ENCODE data around the gene BRD2.

Gene BRD2

DNA sequence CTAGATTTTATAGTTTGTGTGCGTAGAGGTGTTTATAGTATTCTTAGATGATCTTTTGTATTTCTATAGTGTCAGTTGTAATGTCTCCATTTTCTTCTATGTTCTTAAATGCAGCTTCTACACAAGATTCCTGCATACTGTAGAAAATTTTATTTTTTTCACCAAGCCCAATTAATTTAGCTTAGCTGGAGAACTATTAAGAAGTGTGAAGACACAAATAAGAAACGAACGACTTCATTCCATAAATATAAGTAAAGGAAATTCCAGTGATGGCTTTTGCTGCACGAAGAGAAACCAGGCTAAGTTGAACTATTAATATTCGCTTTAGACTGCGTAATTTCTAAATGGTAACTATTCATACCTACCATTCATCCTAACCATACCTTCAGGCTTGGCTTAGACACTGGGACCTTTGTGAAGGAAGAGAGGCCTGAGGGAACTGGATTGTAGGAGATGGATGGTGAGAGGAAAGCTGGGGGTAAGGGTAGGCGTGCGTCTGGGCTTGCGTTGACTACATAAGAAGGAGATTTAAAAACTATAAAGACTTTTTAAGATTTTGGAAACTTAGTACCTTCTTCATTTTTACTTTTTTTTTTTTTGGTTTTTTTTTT is 25.1 kb downstream of the BRD2 start:
- no peak for DNase-seq (ENCODE audit: low read depth, low spot score)

DNA sequence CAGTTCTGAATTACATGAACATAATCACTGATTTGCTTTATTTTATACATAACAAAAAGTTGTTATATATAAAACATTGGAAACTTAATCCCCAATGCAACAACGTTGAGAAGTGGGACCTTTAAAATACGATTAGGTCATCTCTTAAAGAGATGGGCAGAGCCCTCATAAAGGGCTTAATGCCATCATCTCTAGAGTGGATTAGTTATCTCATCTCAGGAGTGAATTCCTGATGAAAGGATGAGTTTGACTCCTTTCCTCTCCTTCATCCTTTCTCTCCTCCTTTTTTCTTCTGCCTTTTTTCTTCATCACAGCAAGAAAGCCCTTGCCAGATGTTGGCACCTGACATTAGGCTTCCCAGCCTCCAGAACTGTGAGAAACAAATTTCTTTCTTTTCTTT is 27.1 kb downstream of the BRD2 start:
- no peak for DNase-seq (ENCODE audit: low read depth, low spot score)

DNA sequence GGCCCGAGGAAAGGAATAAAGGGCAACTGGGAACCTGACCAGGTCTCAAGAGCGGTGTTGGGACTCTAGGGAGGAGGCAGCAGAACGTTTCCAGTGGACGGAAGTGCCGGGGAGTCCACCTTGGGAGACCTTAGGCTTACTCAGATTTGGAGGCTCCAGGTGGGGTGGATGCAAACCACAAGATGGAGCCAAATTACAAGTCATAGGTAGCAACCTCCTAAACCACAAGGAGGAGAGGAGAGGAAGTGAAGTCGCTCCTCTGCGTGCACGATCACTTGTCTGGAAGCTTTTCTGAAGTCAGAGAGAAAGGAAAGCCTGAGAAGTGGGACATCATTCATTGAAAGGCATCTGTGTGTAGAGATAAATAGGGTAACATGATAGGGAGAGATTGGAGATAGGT is 31.7 kb downstream of the BRD2 start:
- DNase-seq (ENCODE audit: low read depth, low spot score), result no peak

DNA sequence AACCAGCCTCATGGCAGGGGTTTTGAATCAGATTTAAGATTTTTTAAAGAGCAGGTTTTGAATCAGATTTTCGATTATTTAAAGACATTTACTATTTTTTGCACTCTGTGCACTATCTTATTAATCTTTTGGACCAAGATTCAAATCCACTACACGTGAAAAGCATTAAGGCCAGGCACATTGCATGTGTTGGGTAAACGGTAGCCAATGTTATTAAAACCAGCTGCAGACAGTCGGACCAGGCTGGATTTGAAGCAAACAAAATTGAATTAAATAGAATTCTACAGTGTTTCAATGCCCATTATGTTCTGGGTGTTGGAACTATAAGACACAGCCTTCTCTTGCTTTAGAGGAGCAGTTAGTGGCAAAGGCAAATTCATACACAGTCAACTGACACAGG is 33.3 kb downstream of the BRD2 start:
- no peak for DNase-seq (ENCODE audit: low read depth, low spot score)

DNA sequence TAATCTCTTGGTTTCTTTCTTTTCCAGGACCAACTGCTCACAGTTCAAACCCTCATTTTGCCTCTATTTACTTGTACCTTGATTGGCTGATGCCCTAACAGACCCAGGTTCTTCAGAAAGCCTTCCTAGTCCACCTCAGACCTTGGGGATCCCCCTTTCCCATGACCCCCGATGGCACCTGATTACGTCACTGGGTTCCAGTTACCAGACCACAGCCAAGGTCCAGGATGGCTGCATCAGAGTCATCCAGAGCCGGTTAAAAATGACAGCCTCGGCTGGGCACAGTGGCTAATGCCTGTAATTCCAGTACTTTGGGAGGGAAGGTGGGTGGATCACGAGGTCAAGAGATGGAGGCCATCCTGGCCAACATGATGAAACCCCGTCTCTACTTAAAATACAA is 36.5 kb downstream of the BRD2 start:
- no peak for DNase-seq (ENCODE audit: low read depth, low spot score)

DNA sequence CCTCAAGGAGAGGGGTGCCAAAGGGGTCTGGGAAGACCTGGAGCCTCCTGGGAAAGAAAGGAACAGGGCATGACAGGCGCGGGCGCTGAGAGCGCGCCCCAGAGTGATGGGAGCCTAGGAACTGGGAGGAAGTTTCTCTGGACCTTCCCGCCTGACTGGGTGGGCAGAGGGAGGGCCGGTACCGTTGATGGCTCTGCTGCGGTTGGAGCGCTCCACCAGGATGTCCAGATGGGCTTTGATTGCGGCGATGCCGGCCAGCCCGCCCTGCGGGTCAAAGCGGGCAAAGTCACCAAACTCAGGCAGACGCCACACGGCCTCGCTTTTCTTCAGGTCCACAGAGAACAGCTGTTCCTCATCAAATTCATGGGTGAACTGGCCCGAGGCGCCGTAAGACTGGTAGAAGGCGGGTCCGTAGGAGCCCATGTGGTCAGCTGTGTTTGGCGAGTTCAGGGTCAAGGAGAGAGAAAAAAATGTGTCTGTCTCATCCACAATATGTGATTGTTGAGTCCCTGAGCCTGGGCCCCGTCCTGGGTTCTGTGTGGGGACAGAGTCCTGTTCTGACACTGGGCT is 39.5 kb downstream of the BRD2 start:
- DNase-seq (ENCODE audit: low read depth, low spot score), result no peak

DNA sequence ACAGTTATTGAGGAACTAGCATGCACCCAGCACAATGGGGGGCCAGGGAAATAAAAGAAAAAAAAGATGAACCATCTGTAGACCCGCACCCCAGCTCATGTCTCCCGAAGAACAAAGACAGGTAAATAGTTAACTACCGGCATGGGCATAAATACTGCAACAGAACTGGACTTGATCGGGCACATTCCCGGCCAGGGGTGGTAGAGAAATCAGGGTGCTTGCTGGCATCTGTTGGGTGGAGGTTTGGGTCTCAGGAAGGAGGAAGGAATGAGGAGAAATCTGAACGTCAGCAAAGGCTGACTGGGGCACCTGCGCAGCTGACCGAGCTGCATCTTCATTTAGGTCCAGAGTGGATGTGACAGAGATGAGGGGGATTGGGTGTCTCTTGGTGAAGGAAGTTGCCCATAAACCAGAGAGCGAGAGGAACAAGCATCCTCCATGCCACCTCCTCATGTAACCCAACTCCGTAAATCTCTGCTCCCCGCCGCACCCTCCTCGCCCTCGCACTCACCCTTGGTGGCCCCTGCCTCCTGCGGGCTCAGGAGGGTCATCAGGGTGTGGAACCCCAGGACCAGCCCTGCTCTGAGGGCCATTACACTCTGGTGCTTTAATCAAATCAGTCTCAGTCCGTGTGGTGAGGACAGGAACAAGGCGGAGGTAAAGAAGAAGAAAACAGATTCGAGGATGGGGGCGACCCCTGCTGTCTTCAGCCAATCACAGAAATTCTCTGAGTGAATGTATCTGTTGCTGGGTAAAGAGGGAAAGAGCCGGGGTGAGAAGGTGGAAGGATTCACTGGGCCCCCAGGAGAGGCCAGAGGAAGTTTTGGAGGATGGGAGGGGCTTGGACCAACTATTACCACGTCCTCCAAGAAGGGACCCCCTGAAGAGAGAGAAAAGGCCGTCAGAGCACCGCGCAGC is 40.8 kb downstream of the BRD2 start, which contains the start of gene HLA-DOA:
Gene HLA-DOA, minus strand, starts transcription at position 648 of the 918 bp plus-strand sequence.
- peak; percentile 67 for DNase-seq (ENCODE audit: low read depth, low spot score)

DNA sequence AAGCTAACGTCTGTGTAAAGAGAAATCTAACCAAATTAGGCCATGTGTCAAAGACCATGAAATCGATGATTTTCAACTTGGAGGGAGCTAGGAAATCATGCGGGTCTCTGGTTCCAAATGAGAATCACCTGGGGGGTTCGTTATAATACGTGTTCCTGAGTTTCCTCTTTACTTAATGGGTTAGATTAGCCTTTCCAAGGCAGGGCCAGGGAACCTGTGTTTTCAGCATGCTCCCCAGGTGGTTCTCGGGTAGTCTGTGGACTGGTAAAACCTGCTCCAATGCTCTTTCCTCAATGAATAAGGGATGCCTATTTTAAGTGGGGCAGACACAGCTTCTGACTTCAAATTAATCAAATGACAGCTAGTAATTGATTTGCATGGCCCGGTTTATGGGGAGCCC is 42.0 kb downstream of the BRD2 start:
- no peak for DNase-seq (ENCODE audit: low read depth, low spot score)

DNA sequence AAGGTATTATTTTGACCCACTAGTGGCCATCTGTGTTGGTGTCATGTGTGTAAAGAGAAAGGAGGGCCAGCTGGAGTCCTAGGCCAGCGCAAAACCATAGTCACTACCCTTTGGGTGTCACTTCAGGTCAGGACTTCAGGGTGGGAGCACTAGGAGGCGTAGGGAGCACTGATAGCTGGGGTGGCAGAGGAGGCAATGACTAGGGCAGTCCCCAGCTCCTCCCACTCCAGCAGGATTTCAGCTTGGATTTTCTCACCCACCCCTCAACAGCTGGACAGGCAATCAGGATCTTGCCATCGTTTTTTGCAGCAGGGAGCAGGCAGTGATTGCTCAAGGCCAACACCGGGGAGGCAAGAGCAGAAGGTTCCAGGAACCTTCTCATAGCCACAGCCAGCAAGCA is 45.2 kb downstream of the BRD2 start:
- DNase-seq (ENCODE audit: low read depth, low spot score), result no peak

DNA sequence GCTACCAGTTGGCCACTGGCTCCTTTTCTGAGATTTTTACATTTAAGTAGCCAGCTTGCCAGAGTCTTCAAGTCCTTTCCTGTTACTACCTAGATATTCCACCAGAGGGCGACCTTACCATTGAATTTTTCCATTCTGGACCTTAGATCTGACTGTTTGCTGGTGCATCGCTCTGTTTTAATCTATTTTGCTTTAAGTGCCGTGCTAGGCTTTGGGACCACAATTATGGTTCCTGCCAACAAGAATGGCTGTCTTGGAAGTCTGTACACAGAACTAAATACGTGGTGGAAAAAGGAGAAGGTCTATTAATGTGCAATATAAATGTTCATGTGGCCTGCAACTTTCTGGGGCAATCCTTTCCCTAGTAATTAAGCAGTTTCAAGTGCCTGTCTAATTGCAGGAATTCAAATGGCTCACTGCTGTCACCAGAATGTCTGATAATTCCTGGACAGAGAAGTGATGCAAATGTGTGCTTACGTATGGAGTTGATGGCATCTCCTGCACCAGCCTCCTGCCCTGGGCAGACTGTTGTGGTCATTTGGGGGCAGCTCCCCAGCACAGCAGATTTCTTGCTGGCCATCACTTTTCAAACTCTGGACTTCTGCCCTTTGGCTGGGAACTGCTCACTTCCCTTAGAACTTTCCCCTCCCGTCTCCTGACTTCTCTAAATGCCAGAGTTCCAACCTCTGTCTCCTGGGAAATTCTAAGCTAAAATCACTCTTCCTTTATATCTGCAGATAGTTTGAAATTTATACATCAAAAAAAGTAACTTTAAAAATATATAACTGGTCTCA is 46.6 kb downstream of the BRD2 start:
- peak; percentile 90 for DNase-seq (ENCODE audit: low read depth, low spot score)

DNA sequence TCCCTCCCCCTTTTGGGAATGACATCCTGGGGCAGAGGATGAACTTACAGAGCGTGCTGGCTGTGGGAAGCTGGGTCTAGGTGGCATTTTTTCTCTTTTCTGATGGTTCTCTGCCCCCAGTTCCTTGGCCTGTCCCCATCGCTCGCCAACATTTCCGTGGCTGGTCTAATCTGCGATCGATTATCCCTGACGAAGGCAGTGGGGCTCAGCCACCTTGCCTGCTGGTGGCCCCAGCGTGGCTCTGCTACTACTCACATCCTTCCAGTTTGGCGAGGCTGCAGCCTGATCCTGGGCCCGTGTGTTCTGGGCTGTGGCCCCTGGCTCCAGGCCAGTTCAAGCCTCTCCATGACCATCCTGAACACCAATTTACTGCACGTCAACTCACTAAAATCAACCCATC is 47.4 kb downstream of the BRD2 start:
- DNase-seq (ENCODE audit: low read depth, low spot score), result no peak

DNA sequence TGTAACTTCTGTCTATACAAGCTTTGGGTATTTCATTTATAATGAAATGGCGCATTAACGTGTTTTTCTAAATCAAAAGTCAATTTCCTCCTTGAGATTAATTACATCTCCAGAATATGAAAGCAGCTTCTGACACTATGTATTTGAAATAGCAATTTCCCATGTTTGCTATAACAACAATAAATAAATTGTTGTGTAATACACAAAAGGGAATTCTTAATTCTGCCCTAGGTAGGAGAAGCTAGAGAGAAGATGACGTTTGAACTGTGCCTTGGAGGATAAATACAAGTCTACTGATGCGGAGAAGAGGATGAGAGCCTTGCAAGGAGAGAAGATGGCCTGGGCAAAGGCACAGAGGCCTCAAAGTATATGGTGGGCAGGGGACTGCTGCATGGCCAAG is 48.6 kb downstream of the BRD2 start:
- DNase-seq (ENCODE audit: low read depth, low spot score), result no peak

DNA sequence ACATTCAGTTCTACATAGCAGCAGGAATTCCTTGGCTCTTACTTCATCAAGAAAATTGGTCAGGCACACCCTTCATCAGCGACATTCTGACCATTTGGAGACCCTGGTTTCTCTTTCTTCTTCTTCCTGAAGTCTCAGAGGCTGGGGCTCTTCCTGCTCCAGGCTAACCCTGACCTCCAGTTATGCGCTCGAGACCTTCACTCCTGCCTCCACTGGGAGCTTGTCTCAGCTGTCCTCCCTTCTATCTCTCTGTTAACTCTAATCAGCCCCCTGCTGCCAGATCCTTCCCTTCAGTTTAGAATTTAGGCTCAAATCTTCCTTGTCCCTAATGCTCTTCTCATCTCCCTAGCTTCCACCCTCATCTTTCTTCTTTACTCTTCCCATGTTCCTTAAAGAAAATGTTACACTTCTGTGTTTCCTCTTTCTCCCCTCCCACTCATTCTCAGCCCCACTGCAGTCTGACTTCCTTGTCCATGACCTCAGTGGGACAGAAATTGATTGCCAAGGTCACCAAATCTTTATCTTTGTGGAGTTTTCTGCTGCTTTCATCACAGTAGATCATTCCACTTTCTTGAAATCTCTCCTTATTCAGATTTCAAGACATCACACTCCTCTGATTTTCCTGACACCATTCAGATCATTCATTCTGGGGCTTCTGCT is 49.4 kb downstream of the BRD2 start:
- DNase-seq (ENCODE audit: low read depth, low spot score), result no peak

DNA sequence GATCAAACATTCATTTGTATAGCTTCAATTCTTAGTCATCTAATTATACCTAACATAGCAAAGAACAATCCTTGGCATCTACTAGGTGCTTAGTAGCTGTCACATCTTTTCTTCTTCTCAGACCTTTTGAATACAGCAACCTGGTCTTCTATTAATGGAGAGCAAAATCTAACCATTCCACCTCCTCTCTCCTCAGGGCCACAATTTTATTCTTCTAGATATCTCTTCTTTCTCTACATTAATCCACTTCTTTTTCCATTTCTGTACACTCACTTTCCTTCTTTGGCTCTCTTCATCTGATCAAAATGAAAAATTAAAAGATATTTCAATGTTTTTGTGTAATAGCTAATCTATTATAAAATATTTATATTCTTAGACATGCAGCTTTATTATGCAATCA is 50.0 kb downstream of the BRD2 start:
- DNase-seq (ENCODE audit: low read depth, low spot score), result no peak

DNA sequence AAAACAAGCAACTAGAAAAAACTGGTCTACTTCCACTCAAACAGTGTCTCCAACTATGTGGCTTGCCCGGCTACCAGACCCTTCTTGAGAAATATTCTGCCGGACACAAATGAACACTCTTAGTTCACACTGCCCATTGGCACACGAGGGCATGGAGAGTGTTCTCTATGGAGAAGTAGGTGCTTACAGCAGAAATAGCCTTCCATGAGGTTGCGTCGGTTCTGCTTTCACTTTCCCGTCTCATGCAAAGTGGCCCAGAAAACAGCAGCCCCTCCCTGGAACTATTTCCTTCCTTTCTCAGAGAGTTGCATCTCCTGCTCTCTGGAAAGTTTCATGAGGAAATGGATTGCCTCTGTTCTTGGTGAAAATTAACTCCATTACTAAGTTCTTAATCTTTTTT is 50.5 kb downstream of the BRD2 start:
- no peak for DNase-seq (ENCODE audit: low read depth, low spot score)

DNA sequence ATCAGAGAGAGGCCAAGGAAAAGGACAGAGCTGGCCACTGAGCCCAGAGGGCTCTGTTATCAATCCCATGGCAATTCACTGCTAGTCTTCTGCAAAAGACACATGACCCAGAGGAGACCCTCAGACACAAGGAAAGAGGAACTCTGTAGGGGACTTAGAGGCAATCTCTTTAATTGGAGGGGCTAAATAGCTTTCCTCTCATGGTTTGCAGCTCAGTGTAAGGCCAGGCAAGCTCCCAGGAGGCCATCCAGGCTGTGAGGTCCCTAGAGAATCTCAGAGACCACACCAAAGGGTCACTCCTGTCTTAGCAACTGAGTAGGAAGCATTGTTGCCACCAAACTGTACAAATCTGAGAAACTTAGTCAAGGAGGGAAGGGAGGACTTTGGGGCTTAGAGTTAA is 51.0 kb downstream of the BRD2 start:
- DNase-seq (ENCODE audit: low read depth, low spot score), result no peak

DNA sequence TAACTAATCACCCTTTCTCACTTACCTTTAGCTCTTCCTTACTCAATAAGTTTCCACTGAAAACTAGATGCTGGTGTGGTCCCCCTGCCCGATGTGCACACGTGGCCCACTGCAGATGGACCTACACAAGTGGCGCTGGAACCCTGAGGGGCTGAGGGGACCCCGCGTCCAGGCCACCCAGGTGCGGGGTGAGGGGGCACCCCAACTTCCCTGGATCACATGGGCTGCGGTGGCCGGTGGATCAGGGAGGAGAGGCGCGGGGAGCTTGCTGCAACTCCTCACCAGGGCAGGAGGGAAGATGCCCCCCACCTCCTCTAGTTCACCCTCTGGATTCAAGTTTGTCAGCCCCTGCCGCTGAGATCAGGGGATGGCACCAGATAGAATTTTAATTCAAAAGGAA is 53.5 kb downstream of the BRD2 start:
- DNase-seq (ENCODE audit: low read depth, low spot score), result no peak

DNA sequence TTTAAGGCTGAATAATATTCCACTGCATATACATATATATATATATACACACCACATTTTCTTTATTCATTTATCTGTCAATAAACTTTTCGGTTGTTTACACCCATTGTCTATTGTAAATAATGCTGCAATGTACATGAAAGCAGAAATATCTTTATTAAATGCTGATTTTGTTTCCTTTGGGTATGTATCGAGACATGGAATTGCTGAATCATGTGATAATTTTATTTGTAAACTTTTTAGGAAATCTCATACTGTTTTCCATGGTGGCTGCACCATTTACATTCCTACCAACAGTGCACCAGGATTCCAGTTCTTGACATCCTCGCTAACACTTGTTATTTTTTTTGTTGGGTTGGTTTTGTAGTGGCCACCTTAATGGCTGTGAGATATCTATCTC is 55.1 kb downstream of the BRD2 start:
- no peak for DNase-seq (ENCODE audit: low read depth, low spot score)

DNA sequence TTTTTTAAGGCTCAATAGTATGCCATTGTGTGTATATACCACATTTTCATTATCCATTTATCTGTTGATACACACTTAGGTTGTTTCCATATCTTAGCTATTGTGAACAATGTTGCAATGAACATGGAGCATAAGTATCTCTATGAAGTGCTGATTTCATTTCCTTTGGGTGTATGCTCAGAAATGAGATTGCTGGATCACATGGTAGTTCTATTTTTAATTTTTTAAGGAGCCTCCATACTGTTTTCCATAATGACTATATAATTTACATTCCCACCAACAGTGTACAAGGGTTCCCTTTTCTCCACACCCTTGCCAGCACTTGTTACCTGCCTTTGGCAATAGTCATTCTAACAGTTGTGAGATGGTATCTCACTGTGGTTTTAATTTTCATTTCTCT is 56.1 kb downstream of the BRD2 start:
- DNase-seq (ENCODE audit: low read depth, low spot score), result no peak

DNA sequence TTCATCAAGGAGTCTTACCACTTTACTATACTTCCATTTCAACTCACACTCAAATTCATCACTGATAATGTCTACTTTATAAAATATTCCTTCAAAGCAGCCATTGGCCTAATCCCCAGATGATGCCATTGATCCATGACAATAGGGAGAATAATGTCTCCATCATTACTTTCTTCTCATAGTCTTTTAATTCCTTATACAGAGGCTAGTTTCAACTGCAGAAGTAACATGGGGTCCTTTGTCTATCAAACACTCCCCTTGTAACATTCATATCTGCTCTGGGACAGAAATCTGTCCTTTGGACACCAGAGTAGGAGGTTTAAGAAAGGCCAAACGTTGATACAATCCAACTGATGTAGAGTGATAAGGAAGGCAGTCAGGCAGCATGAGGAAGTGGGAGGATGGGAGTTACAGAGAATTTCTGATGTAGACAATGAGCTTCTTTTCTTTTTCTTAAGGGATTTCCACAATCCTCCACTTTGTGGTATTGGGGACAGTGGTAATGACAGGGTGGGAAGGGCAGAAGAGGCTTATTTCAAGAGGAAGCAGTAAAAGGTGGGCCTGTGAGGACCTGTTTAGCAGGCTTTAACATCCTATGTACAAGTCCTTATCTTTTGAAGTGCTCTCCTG is 59.9 kb downstream of the BRD2 start:
- no peak for DNase-seq (ENCODE audit: low read depth, low spot score)

All from astrocyte of the hippocampus (primary cell).